A673 (cell line): ENCODE results near the gene LANCL2.

Source experiments
- CTCF ChIP-seq: fragments of 300-800, 200-600 bp; sonication (generic); conservative IDR thresholded peaks from 2 replicates; pipeline ENCODE4 v1.5.1; 2017; ENCODE audit warnings: low read depth, mild to moderate bottlenecking, antibody characterized with exemption, low read length, moderate library complexity, mixed read lengths
- EZH2 ChIP-seq: fragments of 200-600 bp; sonication (generic); IDR thresholded peaks from 2 replicates; pipeline ENCODE4 v1.6.1; 2017; ENCODE audit warnings: borderline replicate concordance, low read depth, mild to moderate bottlenecking, mixed read lengths, antibody characterized with exemption, low read length; ENCODE audit not compliant: poor library complexity, severe bottlenecking

- TF ChIP-seq CTCF (no peak), EZH2 (no peak)
Observed at GRCh38 chr7:55411844-55412243, 46.7 kb downstream of the LANCL2 start.
